ENCODE data around the gene HEYL.

GRCh38 chr1:39683591-39684312 lies 44.3 kb upstream of the HEYL start:
- TF ChIP-seq CTCF (IDR thresholded peaks at IDR 0.05; ENCODE audit: low read depth, low read length), result no peak
- TF ChIP-seq EZH2phosphoT487 (IDR thresholded peaks at IDR 0.05; ENCODE audit: low read depth), result no peak
